Heart left ventricle (tissue), 13 donors: Measurements from ENCODE around the gene PAGR1.

Experiments used
- CTCF ChIP-seq, 12 donors: fragments of 200-600 bp; sonication (generic) in 4 of 12; IDR thresholded peaks; one replicate each; pipeline versions ENCODE4 v1.5.0 to v1.8.0; 2018 to 2022; ENCODE audit warnings: antibody characterized with exemption in 12 of 12, mild to moderate bottlenecking in 5 of 12
- POLR2A ChIP-seq, 2 donors: fragments of 450-650 bp; IDR thresholded peaks; one replicate each; pipeline ENCODE4 v1.6.1; 2017; ENCODE audit warnings: antibody characterized with exemption in 2 of 2, mild to moderate bottlenecking in 2 of 2, moderate library complexity in 2 of 2
- donor health status: ischemic (EF 13 %, LVEDD 7.1; RV severe dilation, severe dysfunction).
- donor health status: DM: no; HTN: yes; CAD: no.
- donor health status: DM: no; HTN: no; CAD: no.
- donor health status: ischemic (EF 25% LVEDD 6.9; RV normal size, moderate dysfunction).
- donor health status: ischemic (EF 25% LVEDD 5.7; RV mildly dilated, moderate dysfunction).
- donor health status: ischemic (EF 35%, LVEDD 5.7; RV mildly dilated, moderate dysfunction).
- donor health status: nonischemic (EF 11% LVEDD 7.7; RV severe dilation, severe dysfunction).
- donor health status: DM: yes; HTN: yes; CAD: no.
- donor health status: PGD.
- donor health status: ischemic (EF 29% LVEDD 5.4; RV normal size, mild dysfunction).
- donor health status: nonischemic (EF 23%, LVEDD 6.1; RV moderate dilation, normal function).

DNA sequence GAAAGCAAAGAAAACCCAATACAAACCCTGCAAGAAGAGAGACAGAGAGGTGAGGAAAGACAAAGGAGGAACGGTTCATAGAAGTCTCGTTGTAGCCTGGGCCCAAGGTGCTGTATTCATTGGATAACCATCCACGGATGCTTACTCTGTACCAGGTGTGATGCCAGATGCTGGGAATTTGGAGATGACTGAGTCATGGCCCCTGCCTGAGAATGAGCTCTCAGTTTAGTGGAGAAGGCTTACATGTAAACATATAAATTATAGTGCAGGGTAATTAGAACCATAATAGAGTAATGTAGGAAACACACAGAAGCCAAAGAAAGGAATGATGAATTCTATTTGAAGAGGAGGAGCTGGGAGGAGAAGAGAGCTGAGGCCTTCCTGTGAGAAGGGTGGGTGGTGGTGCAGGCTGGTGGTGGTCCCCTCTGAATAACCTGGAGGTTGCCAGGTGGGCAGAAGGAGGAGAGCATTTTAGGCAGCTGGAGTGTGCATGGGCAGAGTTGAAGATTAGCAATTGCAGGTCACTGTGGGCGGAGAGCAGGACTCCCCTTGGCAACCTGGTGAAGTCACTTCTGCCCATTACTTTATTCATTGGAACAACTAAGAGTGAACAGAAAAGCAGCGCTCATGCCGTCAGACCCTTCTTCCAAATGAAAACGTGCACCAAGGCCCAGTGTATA lies 45.6 kb upstream of the PAGR1 start:
- no peak for TF ChIP-seq CTCF (IDR thresholded peaks at IDR 0.05)
- TF ChIP-seq POLR2A (IDR thresholded peaks at IDR 0.05) = no peak
